Hepatocyte (in vitro differentiated cells): ENCODE results near the gene TBXAS1. TPM values are rescaled to one million over a fixed set of nuclear protein-coding genes. Genes with fewer than 3 reads are reported as not detected.

Experiments used
- DNase-seq: peaks from one replicate; pipeline ENCODE4 v3.0.0-alpha.2; 2016; ENCODE audit warnings: low spot score
- H2AFZ ChIP-seq: fragments of 200-600 bp; sonication (generic); 2 replicates; pipeline ENCODE4 v1.6.0; 2016; ENCODE audit warnings: antibody characterized with exemption, mild to moderate bottlenecking
- H3K27ac ChIP-seq: fragments of 200-600 bp; sonication (generic); 2 replicates; pipeline ENCODE4 v1.5.1; 2016; ENCODE audit warnings: mild to moderate bottlenecking
- H3K27me3 ChIP-seq: fragments of 200-600 bp; sonication (generic); 2 replicates; pipeline ENCODE4 v1.6.1; 2016
- H3K36me3 ChIP-seq: fragments of 200-600 bp; sonication (generic); replicated peaks from 2 replicates; pipeline ENCODE4 v1.5.1; 2016; ENCODE audit warnings: low read depth; ENCODE audit not compliant: insufficient read depth
- H3K4me1 ChIP-seq: fragments of 200-600 bp; sonication (generic); 2 replicates; pipeline ENCODE4 v1.5.1; 2016; ENCODE audit warnings: mild to moderate bottlenecking, moderate library complexity; ENCODE audit not compliant: insufficient read depth
- H3K4me2 ChIP-seq: fragments of 200-600 bp; sonication (generic); 2 replicates; pipeline ENCODE4 v1.6.0; 2016
- H3K4me3 ChIP-seq: fragments of 200-600 bp; sonication (generic); 2 replicates; pipeline ENCODE4 v1.5.1; 2016; ENCODE audit warnings: mild to moderate bottlenecking
- H3K79me2 ChIP-seq: fragments of 200-600 bp; sonication (generic); 2 replicates; pipeline ENCODE4 v1.6.0; 2017; ENCODE audit warnings: mild to moderate bottlenecking
- H3K9me2 ChIP-seq: fragments of 200-600 bp; sonication (generic); replicated peaks from 2 replicates; pipeline ENCODE4 v1.6.0; 2017; ENCODE audit warnings: mild to moderate bottlenecking; ENCODE audit not compliant: insufficient read depth
- H3K9me3 ChIP-seq: fragments of 200-600 bp; sonication (generic); 2 replicates; pipeline ENCODE4 v1.5.1; 2016; ENCODE audit warnings: low read depth, mild to moderate bottlenecking
- H4K20me1 ChIP-seq: fragments of 200-600 bp; sonication (generic); 2 replicates; pipeline ENCODE4 v1.6.0; 2016; ENCODE audit warnings: mild to moderate bottlenecking; ENCODE audit not compliant: insufficient read depth, poor library complexity, severe bottlenecking
- EZH2 ChIP-seq: fragments of 200-600 bp; sonication (generic); IDR thresholded peaks from 2 replicates; pipeline ENCODE4 v1.6.1; 2016; ENCODE audit warnings: antibody characterized with exemption, mild to moderate bottlenecking, borderline replicate concordance
- EZH2phosphoT487 ChIP-seq: fragments of 200-600 bp; sonication (generic); IDR thresholded peaks from one replicate; pipeline ENCODE4 v1.6.1; 2018; ENCODE audit warnings: antibody characterized with exemption, mild to moderate bottlenecking, low read depth, moderate library complexity; ENCODE audit not compliant: unreplicated experiment, severe bottlenecking
- WGBS: methylation state at CpG from one replicate; pipeline ENCODE4 v1.1.6; 2016; ENCODE audit warnings: low lambda C conversion rate; ENCODE audit errors: missing lambda C conversion rate; 5-methylcytosine and 5-hydroxymethylcytosine counted together
- polyA plus RNA-seq: library from polyadenylated mRNA; unstranded; fragments of >200 nt; fragmentation: Nextera tagmentation; extraction: Ambion mirVana; gene quantifications from 2 replicates; pipeline ENCODE4 v1.2.1, GENCODE V29; 2016
- total RNA-seq: library from RNA; depleted of rRNA; stranded (reverse); fragments of >200 nt; gene quantifications from 2 replicates; pipeline ENCODE4 v1.2.3, GENCODE V29; 2014
- TF ChIP-seq, protein P1 (sequence below): fragments of 200-600 bp; sonication (generic); IDR thresholded peaks from 2 replicates; pipeline ENCODE4 v1.5.1; 2016; ENCODE audit warnings: antibody characterized with exemption, mild to moderate bottlenecking; ENCODE audit not compliant: poor library complexity

The TBXAS1 gene
- total and polyA plus RNA-seq, 2 experiments from 2014 or later = 3.9 to 11.5 TPM

DNA sequence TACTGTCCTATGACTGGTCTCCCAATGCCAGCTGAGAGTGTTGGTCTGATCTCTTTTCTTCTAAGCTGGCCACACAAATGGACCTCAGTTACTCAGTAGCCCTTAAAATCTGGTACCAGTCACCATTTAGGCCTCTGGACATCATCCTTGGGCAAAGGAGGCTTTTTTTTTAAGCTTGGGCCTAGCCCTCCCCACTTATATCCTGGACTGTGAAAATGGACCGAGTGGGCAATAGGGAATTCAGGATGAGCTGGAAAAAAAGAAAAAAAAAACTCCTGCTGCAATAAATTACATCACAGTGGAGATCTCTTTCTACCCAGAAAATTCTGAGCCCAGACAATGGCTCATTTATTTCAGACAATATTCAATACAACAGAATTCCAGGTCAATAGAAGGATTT is 165.3 kb downstream of the TBXAS1 start:
- Histone ChIP-seq H2AFZ (no peak overlapping the region), H3K9me2 (no peaks in the 10 kb centered on the region), H3K36me3 (no peaks in the 10 kb centered on the region), H3K9me3 (no peaks in the 10 kb centered on the region), H3K27ac (peak overlapping the region; percentile 61), H3K4me3 (no peak overlapping the region), H3K4me1 (peaks cover 7% of the 10 kb centered on the region), H3K79me2 (no peaks in the 10 kb centered on the region), H3K4me2 (peak overlapping the region; percentile 38), H4K20me1 (no peaks in the 10 kb centered on the region), H3K27me3 (no peaks in the 10 kb centered on the region)
- no peak for DNase-seq
- WGBS = 56% methylated on average over 1 of the region's 1 CpG
- TF ChIP-seq, protein P1, sequence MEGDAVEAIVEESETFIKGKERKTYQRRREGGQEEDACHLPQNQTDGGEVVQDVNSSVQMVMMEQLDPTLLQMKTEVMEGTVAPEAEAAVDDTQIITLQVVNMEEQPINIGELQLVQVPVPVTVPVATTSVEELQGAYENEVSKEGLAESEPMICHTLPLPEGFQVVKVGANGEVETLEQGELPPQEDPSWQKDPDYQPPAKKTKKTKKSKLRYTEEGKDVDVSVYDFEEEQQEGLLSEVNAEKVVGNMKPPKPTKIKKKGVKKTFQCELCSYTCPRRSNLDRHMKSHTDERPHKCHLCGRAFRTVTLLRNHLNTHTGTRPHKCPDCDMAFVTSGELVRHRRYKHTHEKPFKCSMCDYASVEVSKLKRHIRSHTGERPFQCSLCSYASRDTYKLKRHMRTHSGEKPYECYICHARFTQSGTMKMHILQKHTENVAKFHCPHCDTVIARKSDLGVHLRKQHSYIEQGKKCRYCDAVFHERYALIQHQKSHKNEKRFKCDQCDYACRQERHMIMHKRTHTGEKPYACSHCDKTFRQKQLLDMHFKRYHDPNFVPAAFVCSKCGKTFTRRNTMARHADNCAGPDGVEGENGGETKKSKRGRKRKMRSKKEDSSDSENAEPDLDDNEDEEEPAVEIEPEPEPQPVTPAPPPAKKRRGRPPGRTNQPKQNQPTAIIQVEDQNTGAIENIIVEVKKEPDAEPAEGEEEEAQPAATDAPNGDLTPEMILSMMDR = no peak
- TF ChIP-seq EZH2 = no peak
- TF ChIP-seq EZH2phosphoT487 = no peak

DNA sequence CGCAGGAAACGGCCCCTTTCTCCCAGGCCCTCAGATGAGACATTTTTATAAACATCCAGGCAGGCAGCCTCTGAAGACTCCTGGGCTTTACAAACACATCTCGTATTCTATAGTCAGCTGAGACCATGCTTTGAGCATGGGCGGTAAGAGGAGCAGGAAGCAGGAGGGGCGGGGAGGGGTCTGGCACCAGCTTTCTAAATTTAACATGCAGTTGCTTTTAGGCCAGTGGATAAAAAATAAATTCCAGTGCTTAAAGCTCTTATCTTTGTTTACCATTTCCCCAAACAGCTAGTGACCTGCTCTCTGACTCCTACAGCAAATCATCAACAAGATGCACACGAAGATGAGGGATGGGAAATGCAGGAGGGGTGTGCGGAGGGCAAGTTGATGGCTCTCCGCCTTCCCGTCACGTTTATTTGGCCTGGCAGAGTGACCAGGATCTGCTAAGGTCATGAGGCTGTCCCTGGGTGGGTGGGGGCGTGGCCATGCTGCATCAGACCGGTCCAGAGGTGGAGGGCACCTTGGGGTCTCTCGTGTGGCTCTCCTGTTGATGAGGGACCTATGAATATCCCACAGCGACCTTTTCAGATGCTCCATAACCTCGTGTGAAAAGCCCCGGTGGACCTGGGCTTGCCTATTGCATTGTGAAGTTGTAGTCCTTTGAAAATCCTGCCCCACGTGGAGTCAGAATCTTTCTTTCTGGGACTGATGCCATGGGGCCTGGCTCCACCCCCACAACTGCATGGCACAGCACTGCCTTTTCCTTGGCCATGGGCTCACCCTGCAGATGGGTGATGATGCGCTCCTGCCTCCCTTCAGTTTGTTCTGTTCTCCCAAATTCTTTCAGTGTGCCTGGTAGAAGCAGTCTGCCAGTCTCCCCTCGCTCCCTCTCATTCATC is 166.2 kb downstream of the TBXAS1 start:
- TF ChIP-seq EZH2 = no peak
- TF ChIP-seq, protein P1 = no peak
- no peak for TF ChIP-seq EZH2phosphoT487
- 56% methylated on average over 19 of the region's 19 CpGs for WGBS
- Histone ChIP-seq H3K79me2 (no peaks in the 10 kb centered on the region), H3K4me2 (peak overlapping the region; percentile 38), H3K27me3 (no peaks in the 10 kb centered on the region), H2AFZ (no peak overlapping the region), H3K9me2 (no peaks in the 10 kb centered on the region), H4K20me1 (no peaks in the 10 kb centered on the region), H3K9me3 (no peaks in the 10 kb centered on the region), H3K36me3 (no peaks in the 10 kb centered on the region), H3K4me1 (peaks cover 7% of the 10 kb centered on the region), H3K4me3 (no peak overlapping the region), H3K27ac (peak overlapping the region; percentile 61)
- DNase-seq = peak; percentile 44

DNA sequence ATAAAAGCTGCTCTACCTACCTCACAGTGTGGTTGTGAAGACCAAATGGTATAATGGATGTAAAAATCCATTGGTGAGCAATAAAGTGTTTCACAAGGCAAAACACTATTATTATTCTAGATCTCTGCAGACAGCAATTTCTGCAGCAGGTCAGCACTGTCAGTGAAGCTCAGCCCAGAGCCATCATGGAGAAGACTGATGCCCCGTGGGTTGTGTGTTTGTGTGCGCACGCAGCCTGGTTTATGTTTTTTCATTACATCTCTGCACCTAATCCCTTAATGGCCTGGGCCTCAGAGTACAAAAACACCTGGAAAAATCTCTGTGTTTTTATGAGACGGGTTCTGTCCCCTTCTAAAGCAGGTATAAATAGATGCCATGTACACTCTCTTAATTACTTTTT is 169.5 kb downstream of the TBXAS1 start:
- no peaks in the 10 kb centered on the region for H4K20me1 ChIP-seq
- 77% methylated on average over 4 of the region's 4 CpGs for WGBS

More for the DNA sequence above, 169.5 kb downstream of the TBXAS1 start:
- TF ChIP-seq EZH2phosphoT487 = no peak
- TF ChIP-seq, protein P1 = no peak
- no peak for TF ChIP-seq EZH2
- Histone ChIP-seq H3K4me1 (peaks cover 7% of the 10 kb centered on the region), H2AFZ (no peak overlapping the region), H3K36me3 (no peaks in the 10 kb centered on the region), H3K9me2 (no peaks in the 10 kb centered on the region), H3K27ac (no peak overlapping the region), H3K9me3 (no peaks in the 10 kb centered on the region), H3K4me2 (no peak overlapping the region), H3K4me3 (no peak overlapping the region), H3K79me2 (no peaks in the 10 kb centered on the region), H3K27me3 (no peaks in the 10 kb centered on the region)
- DNase-seq = no peak
